AG04450 (cell line): Measurements from ENCODE around the gene RAX. TPM values are rescaled to one million over a fixed set of nuclear protein-coding genes. Genes with fewer than 3 reads are reported as not detected.

ENCODE experiments used
- CTCF ChIA-PET: fragments of 300-600, 350-600 bp; formaldehyde crosslinking; extraction: SDS; loops from one replicate; lab custom pipeline; 2022; ENCODE audit warnings: antibody characterized with exemption, inconsistent platforms; lab: Charles Lee
- POLR2A ChIA-PET: fragments of 350-600 bp; formaldehyde crosslinking; extraction: SDS; loops from one replicate; lab custom pipeline; 2021; ENCODE audit warnings: antibody characterized with exemption, inconsistent platforms; lab: Yijun Ruan, JAX
- DNase-seq: peaks from one replicate; pipeline ENCODE4 v3.0.0-alpha.2; 2011; ENCODE audit warnings: low read depth, low spot score
- H3K27ac ChIP-seq: one replicate; pipeline ENCODE4 v1.5.1; 2012; ENCODE audit warnings: low read depth, low read length, control low read depth
- H3K27me3 ChIP-seq: one replicate; pipeline ENCODE4 v1.6.0; 2012; ENCODE audit warnings: low read length; ENCODE audit not compliant: control insufficient read depth, insufficient read depth
- H3K4me3 ChIP-seq: 2 replicates; pipeline ENCODE4 v1.5.1; 2011; ENCODE audit warnings: mild to moderate bottlenecking, low read depth, low read length, control low read depth
- H3K9me3 ChIP-seq: 2 replicates; pipeline ENCODE4 v1.5.1; 2012; ENCODE audit warnings: low read length; ENCODE audit not compliant: control insufficient read depth, insufficient read depth
- CTCF ChIP-seq: IDR thresholded peaks from 2 replicates; pipeline ENCODE4 v1.5.1; 2011; ENCODE audit warnings: low read depth, low read length, control low read depth, inconsistent platforms
- polyA plus RNA-seq: library from polyadenylated mRNA; depleted of rRNA; stranded (reverse); fragments of >200 nt; gene quantifications from 2 replicates; pipeline ENCODE4 v1.2.3, GENCODE V29; 2011

RAX gene
- polyA plus RNA-seq, 1 experiment, result not detected

GRCh38 chr18:59286341-59286740, 13.1 kb upstream of the RAX start:
- DNase-seq, result no peak
- TF ChIP-seq CTCF, result no peak
- H3K4me3 ChIP-seq, result no peak overlapping the region
- no peaks in the 10 kb centered on the region for H3K9me3 ChIP-seq
- POLR2A ChIA-PET, result no interaction called here
- peaks cover 53% of the 10 kb centered on the region for H3K27me3 ChIP-seq
- H3K27ac ChIP-seq, result no peak overlapping the region
- CTCF ChIA-PET, result interaction anchor here (1.0 to 1.7 kb wide), 3 partner anchors 22 to 116 kb away, joined by 4 to 7 read pairs (median 7); no protein-coding TSS in a partner anchor

DNA sequence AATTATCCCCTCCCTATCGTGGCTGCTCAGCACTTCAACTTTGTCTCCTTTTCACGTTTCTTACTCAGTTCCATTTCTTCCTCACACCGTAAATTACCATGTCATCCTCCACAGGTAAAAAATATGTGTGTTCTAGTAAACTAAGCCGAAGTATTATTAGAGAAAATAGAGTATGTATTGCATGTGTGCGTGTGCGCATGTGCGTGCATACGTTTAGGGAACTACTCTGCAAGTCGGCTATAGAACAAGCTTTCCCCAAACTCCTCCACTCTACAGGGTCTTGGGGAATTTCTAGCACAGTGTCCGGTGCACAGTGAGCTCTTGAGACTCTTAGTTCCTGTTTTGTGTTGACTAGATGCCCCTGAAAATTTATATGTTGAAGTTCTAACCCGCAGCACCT, 9.1 kb upstream of the RAX start:
- ChIA-PET CTCF (no interaction called here), POLR2A (no interaction called here)
- Histone ChIP-seq H3K27ac (no peak overlapping the region), H3K9me3 (no peaks in the 10 kb centered on the region), H3K4me3 (no peak overlapping the region), H3K27me3 (peaks cover 70% of the 10 kb centered on the region)
- DNase-seq, result no peak
- TF ChIP-seq CTCF, result no peak

- Histone ChIP-seq H3K27ac (no peak overlapping the region), H3K4me3 (no peak overlapping the region), H3K27me3 (peaks cover 77% of the 10 kb centered on the region), H3K9me3 (no peaks in the 10 kb centered on the region)
- no peak for DNase-seq
- TF ChIP-seq CTCF, result no peak
- CTCF ChIA-PET, result interaction anchor here (1.1 kb wide), 1 partner anchor 31 kb away, joined by 3 read pairs; no protein-coding TSS in a partner anchor
- POLR2A ChIA-PET, result no interaction called here
Observed at GRCh38 chr18:59279722-59280121, 6.5 kb upstream of the RAX start.

- TF ChIP-seq CTCF, result no peak
- Histone ChIP-seq H3K27me3 (peaks cover 78% of the 10 kb centered on the region), H3K9me3 (peaks cover 3% of the 10 kb centered on the region; the same call in 1 of the 2 replicates), H3K27ac (no peak overlapping the region), H3K4me3 (no peak overlapping the region)
- ChIA-PET CTCF (no interaction called here), POLR2A (no interaction called here)
- DNase-seq, result no peak
Observed at GRCh38 chr18:59279193-59279592, 5.9 kb upstream of the RAX start.

- no peak overlapping the region for H3K27ac ChIP-seq
- peaks cover 80% of the 10 kb centered on the region for H3K27me3 ChIP-seq
- no peak for DNase-seq
- peaks cover 6% of the 10 kb centered on the region; the same call in 1 of the 2 replicates for H3K9me3 ChIP-seq
- H3K4me3 ChIP-seq, result no peak overlapping the region
- CTCF ChIA-PET, result no interaction called here
- TF ChIP-seq CTCF, result no peak
- POLR2A ChIA-PET, result no interaction called here
Observed at GRCh38 chr18:59278793-59279192, 5.5 kb upstream of the RAX start.
